Activated T-cell treated with anti-CD3 and anti-CD28 coated beads for 48 hours (primary cell): ENCODE data around the gene RMDN2.
"Not testable (repeated sequence)": the region's sequence is repeated elsewhere in the genome, so short reads cannot be mapped to it uniquely, and the experiment has no call there.

Experiments used
- DNase-seq: peaks from one replicate; pipeline ENCODE4 v3.0.0-alpha.2; 2020; ENCODE audit warnings: low read depth

The RMDN2 gene

DNA sequence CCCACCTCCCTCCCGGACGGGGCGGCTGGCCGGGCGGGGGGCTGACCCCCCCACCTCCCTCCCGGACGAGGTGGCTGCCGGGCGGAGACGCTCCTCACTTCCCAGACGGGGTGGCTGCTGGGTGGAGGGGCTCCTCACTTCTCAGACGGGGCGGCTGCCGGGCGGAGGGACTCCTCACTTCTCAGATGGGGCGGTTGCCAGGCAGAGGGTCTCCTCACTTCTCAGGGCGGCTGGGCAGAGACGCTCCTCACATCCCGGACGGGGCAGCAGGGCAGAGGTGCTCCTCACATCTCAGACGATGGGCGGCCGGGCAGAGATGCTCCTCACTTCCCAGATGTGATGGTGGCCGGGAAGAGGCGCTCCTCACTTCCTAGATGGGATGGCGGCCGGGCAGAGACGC, 7.8 kb downstream of the RMDN2 start:
- not testable (repeated sequence) for DNase-seq

DNA sequence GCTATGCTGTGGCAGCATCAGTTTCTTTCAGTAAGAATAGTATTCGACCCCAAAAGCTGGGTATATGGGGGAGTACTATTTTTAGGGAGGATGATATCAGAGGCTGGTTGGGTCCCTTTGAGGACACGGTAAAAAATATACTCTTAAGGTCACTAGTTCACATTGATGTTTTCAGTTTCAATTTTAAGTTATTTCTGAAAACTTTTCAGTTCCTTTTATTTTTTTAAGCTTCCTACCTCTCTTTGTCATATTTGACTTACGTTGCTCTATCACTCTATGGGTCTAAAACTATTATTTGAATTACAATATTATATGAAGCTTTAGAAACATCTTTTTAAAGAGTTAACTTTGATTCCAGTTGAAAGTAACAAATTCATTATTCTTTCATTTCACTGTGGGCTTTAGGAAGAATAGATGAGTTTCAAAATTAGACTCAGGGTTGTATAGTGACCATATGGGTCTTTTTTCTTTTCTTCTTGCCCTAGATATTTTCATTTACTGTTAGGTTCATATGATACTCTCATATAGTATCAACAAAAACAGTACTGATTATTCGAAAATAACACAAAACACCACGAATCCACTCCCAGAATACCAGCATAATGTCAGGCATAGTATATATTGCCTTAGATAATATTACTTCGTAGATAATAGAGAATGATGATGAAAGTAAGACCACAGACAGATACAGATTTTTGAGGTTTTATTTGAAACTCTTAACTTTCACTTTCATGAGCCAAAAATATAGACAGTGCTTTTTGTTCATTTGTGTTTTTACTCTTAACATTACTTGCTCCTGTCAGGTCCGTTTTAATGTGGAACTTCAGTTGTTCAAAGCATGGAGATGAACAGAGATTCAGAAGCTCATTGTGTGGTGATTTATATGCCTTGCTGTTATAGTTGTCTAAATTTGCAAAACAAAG, 9.8 kb downstream of the RMDN2 start:
- no peak for DNase-seq

DNA sequence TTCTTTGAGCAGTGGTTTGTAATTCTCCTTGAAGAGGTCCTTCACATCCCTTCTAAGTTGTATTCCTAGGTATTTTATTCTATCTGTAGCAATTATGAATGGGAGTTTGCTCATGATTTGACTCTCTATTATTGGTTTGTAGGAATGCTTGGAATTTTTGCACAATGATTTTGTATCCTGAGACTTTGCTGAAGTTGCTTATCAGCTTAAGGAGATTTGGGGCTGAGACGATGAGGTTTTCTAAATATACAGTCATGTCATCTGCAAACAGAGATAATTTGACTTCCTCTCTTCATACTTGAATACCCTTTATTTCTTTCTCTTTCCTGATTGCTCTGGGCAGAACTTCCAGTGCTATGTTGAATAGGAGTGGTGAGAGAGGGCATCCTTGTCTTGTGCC, 12.5 kb downstream of the RMDN2 start:
- not testable (repeated sequence) for DNase-seq

DNA sequence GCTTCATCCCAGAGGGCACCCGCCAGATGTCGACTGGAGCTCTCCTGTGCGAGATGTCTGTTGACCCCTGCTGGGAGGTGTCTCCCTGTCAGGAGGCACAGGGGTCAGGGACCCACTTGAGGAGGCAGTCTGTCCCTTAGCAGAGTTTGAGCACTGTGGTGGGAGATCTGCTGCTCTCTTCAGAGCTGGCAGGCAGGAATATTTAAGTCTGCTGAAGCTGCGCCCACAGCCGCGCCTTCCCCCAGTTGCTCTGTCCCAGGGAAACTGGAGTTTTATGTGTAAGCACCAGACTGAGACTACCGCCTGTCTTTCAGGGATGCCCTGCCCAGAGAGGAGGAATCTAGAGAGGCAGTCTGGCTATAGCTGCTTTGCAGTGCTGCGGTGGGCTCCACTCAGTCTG, 16.2 kb downstream of the RMDN2 start:
- not testable (repeated sequence) for DNase-seq

DNA sequence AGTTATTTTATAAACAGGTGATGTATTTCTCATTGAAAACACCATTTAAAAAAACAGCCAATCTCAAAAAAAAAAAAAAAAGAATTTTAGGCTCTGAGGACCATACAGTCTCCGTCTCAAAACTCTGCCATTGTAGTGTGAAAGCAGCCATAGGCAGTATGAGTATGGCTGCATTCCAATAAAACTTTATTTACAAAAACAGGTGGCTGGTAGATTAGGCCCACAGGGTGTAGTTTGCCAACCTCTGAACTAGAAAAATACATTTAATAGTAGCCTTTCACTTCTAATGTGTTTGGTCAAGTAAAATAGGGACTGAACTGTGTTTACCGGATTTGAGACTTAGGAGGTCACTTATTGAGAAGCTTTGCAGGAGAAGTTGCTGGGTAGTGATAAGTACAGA, 19.2 kb downstream of the RMDN2 start:
- no peak for DNase-seq

DNA sequence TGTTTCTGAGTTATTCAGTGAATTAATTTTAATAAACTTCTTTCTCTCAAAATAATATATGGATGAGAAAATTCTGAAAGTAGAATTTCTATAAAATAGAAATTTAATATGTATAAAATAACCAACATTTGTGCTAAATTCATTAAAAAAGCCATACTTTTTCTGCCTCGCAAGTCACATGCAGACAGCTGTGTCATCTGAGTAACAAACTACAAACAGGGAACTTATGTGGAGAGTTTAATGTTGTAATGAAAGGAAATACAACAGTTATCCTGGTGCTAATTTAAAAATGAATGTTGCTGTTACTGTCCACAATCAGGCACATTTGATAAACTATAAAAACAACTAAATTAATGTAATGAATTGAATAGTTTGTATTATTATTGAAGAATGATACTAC, 22.2 kb downstream of the RMDN2 start:
- no peak for DNase-seq

DNA sequence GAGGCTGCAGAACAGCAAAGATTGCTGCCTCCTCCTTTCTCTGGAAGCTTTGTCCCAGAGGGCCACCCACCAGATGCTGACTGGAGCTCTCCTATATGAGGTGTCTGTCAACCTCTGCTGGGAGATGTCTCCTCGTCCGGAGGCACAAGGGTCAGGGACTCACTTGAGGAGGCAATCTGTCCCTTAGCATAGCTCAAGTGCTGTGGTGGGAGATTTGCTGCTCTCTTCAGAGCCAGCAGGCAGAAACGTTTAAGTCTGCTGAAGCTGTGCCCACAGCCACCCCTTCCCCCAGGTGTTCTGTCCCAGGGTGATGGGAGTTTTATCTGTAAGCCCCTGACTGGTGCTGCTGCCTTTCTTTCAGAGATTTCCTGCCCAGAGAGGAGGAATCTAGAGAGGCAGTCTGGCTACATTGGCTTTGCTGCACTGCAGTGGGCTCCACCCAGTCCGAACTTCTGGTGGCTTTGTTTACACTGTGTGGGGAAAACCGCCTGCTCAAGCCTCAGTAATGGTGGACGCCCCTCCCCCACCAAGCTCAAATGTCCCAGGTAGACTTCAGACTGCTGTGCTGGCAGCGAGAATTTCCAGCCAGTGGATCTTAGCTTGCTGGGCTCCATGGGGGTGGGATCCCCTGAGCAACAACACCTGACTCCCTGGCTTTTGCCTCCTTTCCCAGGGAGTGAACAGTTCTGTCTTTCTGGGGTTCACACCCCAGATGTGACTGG, 37.1 kb downstream of the RMDN2 start:
- not testable (repeated sequence) for DNase-seq

DNA sequence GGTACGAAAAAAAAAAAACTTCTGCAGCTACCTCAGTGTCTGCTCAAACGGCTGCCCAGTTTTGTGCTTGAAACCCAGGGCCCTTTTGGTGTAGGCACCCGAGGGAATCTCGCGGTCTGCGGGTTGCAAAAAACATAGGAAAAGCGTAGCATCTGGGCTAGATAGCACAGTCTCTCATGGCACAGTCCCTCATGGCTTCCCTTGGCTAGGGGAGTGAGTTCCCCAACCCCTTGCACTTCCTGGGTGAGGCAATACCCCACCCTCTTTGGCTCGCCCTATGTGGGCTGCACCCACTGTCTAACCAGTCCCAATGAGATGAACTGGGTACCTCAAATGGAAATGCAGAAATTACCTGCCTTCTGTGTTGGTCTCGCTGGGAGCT, 37.6 kb downstream of the RMDN2 start:
- DNase-seq: not testable (repeated sequence)

DNA sequence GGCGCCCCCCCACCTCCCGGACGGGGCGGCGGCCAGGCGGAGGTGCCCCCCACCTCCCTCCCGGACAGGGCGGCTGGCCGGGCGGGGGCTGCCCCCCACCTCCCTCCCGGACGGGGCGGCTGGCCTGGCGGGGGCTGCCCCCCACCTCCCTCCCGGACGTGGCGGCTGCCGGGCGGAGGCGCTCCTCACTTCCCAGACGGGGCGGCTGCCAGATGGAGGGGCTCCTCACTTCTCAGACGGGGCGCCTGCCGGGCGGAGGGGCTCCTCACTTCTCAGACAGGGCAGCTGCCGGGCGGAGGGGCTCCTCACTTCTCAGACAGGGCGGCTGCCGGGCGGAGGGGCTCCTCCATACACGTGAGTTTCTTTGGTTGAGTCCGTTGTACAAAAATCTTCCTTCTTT, 38.8 kb downstream of the RMDN2 start:
- not testable (repeated sequence) for DNase-seq

DNA sequence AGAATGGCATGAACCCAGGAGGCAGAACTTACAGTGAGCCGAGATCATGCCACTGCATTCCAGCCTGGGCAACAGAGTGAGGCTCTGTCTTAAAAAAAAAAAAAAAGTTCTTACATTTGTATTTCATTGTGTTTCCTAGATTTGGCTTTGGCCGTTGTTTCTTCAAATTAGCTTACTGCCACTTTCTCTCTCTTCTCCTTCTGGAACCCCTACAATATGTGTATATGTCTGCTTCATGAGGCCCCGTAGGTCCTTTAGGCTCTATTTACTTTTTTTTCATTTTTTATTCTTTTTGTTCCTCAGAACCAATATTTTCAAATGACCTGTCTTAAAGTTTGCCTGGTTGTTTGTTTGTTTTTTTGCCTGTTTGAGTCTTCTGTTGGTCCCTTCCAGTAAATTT, 41.2 kb downstream of the RMDN2 start:
- no peak for DNase-seq

DNA sequence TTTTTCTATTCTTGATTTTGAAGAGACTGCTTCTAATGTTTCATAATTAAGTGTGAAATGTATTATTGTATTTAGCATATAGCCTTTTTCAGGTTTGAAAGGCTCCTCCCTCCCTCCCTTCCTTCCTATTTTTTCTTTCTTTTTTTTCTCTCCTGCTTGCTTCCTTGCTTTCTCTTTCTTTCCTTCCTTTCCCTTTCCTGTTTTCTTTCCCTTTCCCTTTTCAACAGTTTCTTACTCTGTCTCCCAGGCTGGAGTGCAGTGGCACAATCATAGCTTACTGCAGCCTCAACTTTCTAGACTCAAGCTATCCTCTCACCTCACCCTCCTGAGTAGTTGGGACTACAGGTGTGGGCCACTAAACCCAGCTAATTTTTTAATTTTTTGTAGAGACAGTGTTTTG, 44.6 kb downstream of the RMDN2 start:
- no peak for DNase-seq

DNA sequence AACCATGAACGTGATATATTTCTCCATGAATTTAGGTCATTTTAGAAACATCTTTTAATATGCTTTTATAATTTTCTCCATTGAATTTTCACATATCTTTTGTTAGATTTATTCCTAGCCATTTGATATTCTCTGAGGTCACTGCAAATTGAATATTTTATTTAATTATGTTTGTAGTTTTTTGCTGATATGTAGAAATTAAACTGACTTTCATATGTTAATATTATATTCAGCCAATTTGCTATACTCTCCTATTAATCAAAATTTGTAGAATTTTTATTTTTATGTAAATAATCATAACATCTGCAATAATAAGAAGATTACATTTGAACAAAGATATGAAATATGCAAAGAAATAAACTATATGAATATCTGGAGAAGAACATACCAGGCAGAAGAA, 46.9 kb downstream of the RMDN2 start:
- DNase-seq: no peak

DNA sequence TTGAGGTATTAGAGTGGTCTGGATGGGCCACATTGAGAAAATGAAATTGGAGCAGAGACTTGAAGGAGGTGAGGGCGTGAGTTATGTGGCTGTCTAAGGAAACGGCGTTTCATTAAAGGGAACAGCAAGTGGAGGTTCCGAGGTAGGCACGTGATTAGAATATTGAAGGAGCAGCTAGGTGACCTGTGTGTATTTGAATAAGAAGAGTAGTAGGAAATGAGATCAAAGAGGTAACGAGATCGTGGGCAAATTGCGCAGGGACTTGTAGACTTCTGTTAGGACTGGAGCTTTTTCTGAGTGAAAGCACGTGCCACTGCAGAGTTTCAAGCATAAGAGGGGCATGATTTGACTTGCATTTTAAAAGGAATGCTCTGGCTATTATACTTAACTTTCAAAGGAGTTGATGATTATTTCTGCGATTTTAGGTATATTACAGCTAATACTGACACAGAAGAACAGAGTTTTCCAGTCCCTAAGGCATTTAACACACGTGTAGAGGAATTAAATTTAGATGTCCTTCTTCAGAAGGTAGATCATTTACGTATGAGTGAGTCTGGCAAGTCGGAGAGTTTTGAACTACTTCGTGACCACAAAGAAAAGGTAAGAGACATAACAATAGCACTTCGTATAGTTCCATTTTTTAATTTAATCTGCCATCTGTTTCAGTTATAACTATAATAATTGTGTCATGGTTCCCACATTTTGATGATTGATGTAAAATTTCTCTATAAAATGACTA, 48.7 kb downstream of the RMDN2 start:
- no peak for DNase-seq

DNA sequence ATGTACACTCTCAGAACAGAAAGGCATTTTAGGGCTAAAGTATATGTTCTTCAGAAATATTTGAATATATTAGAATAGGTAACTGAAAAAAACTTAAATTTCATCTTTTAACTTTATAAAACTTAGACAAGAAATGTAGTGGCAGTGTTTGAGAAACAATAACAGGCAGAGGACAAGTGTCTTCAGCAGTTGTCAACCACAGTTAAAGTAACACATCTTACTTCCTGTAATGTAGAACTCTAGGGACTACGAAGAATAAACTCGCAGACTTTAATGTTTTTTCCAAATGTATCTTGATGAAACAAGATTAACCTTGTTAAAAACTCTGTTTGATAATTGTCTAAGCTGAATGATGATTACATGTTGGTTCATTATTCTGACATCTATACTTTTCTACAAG, 50.7 kb downstream of the RMDN2 start:
- DNase-seq: no peak

DNA sequence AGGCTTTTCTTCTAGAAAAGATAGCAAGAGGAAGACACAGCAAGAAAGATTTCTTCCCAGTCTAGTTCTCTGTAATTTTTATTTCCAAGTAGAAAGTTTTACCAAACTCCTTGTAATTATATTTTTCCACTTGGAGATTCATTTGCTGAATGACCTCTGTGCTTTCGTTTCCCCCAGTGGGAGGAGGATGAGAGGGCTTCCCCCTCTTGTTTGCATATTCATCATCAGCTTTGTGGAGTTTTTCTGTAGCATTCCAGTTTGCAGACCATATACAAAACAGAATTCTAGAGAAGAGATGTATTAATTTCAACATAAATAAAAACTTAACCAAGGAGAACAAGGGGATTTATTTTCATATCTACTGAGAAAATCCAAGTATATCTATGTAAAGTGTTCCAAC, 51.3 kb downstream of the RMDN2 start:
- DNase-seq: no peak

DNA sequence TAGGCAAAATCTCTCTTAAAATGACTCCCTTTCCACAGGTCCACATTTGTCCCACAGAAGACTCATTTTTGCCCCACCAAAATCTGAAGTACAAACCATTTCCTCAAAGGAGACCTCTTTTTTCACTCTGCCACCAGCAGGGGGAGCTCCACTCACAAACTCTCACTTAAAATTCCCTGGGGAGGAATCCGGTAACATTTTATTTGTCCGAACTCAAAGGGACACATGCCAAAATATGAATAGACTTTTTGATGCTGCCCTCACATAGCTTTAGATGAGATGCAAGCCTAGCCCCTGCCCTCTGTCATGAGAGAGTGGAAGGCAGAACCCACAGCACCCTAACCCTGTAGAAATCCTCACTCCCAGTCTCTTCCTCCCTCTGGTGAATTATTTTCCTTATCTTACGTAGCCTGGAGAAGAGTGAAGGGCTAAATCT, 57.1 kb downstream of the RMDN2 start:
- peak; percentile 30 for DNase-seq

DNA sequence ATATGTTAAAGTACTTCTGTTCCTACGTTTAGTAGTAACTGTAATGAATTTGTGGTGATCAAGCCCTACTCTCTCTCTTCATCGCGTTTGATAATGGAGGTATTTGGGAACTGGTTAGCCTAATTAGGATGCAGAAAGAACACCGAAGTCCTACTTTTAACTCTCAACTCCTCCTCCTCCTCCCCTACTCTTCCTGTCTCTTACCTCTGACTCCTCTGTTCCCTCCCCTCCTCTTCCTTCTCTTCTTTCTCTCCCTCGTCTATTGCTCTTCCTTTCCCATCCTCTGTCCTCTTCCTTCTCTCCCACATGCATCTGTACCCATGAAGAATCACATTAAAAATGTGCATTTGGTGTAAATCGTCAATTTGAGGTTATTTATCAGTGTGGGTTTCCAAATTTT, 57.8 kb downstream of the RMDN2 start:
- DNase-seq: no peak

DNA sequence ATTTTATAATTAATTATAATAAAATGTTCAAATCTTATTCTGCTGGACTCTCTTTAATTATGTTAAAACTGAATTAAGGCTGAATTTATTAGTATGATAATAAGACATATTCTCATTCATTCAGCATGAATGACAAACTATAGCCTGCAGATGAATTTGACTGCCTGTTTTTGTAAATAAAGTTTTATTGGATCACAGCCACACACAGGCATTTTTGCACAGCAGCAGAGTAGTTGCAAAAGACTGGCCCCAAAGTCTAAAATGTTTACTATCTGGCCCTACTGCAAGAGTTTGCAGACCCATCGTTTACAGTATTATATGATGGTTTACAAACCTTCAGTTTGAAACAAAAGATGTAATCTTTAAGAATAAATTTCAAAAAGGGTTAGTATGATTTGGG, 58.6 kb downstream of the RMDN2 start:
- no peak for DNase-seq

DNA sequence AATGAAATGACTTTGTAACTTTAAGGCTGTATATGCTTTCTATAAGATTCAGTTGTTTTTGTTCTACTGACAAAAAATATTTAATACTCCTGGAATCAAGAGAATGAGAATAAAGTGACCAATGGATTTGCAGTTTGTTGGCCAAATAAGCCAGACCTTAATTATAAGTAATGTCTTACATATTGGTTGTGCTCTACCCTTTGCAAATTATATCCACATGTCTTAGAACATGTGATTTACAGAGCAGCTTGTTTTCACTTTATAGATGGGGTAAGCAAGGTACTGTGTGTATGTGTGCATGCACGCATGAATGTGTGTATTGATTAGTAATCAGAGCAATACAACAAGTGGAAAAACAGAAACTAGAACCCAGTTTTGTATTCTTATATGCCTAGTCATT, 59.1 kb downstream of the RMDN2 start:
- DNase-seq: no peak

DNA sequence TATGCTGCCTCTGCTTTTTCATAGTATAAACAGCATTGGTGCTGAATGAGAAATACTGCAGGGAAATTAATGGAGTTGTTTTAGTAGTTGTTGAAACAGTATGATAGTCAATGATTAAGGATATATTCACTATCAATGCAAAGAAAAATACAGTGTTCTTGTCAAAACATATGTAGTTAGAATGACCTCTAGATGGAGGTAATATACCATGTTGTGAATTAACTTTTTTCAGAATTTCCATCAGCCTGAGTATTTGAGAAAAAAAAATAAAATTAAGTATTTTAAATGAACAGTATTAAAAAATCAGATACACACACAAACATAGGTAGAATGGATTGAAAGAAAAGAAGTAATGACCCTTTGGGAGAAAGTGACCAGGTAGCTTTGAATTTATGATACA, 59.5 kb downstream of the RMDN2 start:
- no peak for DNase-seq

DNA sequence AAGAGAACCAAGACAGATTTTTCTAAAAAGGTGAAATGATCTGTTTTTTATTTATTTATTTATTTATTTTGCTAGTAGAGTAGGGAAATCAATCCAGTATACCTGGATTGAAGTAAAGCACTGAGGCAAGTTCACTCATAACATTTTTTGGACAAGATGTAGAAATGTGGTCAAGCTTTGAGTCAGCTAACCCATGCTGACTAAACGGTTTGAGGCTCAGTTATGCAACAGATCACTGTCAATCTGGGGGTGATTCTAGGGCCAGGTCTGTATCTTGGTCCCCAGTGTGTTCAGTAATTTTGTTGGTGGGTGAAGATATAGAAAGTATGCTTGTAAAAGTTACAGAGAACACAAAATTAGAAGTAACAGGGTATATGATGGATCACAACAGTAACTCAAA, 60.2 kb downstream of the RMDN2 start:
- DNase-seq: no peak

DNA sequence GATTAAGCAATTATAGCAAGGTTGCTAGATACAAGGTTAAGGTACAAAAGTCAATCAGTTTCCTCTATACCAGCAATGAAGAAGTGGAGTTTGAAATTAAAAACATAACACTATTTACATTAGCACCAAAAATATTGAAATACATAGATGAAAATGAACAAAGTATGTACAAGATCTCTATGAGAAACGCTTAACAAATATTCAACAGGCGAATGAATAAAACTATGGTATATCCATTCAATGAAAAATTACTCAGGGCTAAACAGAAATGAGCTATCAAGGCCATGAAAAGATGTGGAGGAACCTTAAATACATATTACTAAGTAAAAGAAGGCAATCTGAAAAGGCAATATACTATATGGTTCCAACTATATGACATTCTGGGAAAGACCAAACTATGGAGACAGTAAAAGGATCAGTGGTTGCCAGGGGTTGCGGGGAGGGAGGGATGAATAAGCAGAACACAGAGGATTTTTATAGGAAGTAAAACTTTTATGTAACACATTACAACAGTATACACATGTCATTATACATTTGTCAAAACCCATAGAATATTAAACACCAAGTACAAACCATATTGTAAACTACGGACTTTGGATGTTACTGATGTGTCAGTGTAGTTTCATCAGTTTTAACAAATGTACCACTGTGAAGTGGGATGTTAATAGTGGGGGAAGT, 62.1 kb downstream of the RMDN2 start:
- DNase-seq: no peak
